CD4-positive, alpha-beta T cell treated with Interleukin-4 for 4 hours (primary cell): Measurements from ENCODE around the gene MBP.
"Not testable (repeated sequence)": the region's sequence is repeated elsewhere in the genome, so short reads cannot be mapped to it uniquely, and the experiment has no call there.

Source experiments
- DNase-seq: peaks from one replicate; pipeline ENCODE4 v3.0.0-alpha.2; 2020

The MBP gene

DNA sequence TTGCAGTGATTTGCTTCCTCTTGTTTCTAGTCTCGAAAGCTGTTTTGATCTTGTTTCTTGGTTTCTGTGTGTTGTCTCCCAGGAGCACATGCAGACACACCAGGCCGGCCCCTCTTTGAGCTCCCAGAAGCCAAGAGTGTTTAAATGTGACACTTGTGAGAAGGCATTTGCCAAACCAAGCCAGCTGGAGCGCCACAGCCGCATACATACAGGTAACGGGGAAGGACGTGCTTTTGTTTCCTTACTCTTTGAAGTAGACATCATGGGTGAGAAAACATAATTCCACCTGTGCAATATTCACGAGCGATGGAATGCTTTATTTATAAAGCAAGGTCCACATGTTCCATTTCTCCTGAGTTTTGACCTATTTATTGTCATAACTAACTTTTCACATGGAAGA, 173.0 kb downstream of the MBP start:
- no peak for DNase-seq

- no peak for DNase-seq
These were observed 173.8 kb downstream of the MBP start for GRCh38 chr18:76958692-76959341.

- no peak for DNase-seq
These were observed 174.9 kb downstream of the MBP start for GRCh38 chr18:76957384-76958355.

DNA sequence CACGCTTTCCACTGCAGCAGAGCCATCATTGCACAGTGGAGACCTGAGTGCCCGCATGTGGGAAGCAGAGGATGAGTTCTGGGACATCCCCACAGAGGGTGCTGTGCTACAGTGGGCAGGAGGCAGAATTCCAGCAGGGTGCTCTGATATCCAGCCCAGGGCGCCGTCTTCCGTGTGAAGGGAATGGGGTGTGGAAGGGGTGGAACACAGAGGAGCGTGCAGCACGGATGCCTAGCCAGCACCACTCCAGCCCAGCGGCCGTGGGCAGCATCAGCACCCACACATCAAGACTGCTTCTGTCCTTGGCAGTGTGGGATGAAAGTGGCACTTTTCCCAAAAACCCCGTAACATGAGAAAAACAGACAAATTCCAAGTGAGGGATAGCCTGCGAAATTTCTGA, 175.9 kb downstream of the MBP start:
- no peak for DNase-seq

GRCh38 chr18:76955524-76956170, 176.9 kb downstream of the MBP start:
- DNase-seq: no peak

GRCh38 chr18:76953583-76954233, 178.9 kb downstream of the MBP start:
- DNase-seq: no peak

GRCh38 chr18:76953156-76953555, 179.4 kb downstream of the MBP start:
- no peak for DNase-seq

DNA sequence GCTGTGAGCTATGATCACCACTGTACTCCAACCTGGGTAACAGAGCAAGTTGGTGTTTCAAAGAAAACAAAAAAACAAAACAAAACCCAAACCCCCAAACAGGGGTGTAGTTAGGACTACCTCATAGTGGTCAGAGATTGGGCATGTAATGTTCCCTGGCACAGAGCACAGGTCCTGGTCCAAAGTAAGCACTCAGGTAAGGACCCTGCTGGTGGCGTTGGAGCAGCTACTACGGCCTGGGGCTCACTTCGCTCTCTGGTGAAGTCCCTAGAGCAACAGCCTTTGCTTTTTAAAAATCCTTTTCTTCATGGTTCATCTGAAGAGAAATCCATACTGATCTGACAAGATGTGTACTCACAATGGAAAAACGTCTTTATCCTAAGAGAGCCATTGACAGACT, 179.8 kb downstream of the MBP start:
- DNase-seq: no peak

GRCh38 chr18:76951456-76952247, 180.9 kb downstream of the MBP start:
- no peak for DNase-seq

- no peak for DNase-seq
These were observed 184.2 kb downstream of the MBP start for GRCh38 chr18:76948345-76948744.

GRCh38 chr18:76944346-76944745, 188.2 kb downstream of the MBP start:
- not testable (repeated sequence) for DNase-seq

DNA sequence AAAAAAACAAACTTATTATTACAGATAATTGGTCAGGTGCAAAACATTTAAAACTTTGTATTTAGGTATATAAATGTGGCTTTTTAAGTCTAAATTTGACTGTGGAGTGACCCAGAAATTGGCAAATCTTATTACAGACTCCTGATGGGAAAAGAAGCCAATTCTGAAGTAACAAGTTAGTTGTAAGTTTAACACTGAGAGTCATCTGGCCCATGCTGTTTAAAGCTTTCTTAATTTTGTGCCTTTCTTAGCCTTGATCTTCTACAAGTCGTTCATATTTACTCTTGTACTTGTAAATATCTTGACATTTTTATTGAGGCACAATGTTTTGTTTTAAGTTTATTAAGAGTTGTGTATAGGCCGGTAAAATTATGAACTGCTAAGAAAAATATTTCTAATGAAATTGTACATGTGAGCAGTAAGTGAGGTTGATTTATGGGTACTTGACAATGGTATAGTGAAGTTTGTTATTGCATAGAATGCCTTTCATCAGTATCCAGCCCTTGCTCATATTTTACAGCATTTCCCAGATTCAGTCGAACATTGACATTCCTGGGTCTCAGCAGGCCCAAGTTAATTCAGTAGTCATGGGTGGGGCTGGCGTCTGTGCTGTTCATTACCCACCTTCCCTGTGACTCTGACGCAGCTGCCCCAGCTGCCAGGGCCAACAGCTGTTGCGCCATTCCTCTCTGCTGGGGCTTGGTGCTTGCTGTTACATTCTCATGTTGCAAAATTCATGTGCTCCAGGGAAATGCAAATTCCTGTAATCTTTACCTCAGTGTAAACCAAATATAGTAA, 188.8 kb downstream of the MBP start:
- DNase-seq: no peak

DNA sequence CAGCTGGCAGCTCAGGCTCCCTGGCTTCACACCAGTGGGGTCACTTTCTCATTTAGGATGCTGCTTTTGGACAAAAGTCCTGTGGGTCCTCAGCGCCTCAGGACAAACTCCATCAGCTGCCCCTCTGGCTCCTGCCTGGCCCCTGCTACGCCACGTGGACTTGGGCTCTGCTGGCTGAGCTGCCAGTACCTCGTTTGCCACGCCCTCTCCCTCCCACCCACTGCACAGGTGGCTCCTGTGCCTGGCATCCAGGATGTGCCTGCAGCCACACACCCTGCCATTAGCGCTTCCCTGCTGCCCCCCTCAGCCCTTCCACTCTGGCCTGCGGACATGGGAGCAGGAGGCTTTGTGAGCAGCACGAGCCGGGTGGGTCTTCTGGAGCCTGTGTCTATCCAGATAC, 191.3 kb downstream of the MBP start:
- DNase-seq: no peak

GRCh38 chr18:76938619-76939018, 194.0 kb downstream of the MBP start:
- no peak for DNase-seq

- no peak for DNase-seq
These were observed 195.0 kb downstream of the MBP start for GRCh38 chr18:76937597-76937996.

DNA sequence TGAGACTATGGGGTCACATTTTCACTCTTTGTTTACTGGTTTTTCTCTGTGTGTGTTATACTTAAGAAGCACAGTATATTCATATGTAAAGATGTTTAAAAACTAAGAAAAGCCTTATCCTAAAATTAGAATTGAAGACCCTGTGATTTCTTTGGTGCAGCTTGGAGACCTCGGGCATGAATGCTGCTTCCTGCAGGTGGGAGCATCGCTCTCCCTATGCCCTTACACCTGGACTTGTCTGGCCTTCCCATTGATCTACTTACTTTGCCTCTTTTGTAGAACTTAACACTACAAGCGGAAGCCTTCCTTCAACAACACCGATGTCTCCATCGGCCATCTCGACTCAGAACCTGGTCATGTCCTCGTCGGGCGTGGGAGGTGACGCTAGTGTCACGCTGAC, 195.7 kb downstream of the MBP start:
- no peak for DNase-seq

DNA sequence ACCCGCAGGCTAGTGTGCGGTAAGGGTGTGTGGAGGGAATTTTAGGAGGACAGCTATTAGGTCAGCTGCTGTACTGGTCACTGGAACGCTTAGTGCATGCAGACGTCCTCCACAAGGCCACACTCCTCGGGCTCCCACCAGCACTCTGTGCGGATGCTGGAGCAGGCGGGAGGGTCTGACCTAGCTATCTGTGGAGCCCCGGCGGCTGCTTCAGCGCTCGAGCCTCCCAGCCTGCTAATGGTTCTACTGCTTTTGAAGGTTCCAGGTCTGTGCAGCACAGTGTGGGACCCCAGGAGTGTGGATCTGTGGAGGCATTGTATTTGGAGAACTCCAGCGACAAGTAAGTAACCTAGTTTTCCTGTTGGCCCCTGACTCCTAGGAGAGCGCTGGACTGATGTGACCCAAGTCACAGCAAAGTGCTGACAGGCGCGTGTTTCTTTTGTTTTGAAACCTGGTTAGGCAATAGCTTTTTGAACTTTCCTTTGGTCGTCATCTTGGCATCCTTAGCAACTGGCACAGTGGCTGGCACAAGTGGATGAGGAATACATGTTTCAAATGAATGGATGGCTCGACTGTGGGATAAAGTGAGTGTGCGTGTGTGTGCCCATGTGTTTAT, 196.8 kb downstream of the MBP start:
- DNase-seq: no peak

DNA sequence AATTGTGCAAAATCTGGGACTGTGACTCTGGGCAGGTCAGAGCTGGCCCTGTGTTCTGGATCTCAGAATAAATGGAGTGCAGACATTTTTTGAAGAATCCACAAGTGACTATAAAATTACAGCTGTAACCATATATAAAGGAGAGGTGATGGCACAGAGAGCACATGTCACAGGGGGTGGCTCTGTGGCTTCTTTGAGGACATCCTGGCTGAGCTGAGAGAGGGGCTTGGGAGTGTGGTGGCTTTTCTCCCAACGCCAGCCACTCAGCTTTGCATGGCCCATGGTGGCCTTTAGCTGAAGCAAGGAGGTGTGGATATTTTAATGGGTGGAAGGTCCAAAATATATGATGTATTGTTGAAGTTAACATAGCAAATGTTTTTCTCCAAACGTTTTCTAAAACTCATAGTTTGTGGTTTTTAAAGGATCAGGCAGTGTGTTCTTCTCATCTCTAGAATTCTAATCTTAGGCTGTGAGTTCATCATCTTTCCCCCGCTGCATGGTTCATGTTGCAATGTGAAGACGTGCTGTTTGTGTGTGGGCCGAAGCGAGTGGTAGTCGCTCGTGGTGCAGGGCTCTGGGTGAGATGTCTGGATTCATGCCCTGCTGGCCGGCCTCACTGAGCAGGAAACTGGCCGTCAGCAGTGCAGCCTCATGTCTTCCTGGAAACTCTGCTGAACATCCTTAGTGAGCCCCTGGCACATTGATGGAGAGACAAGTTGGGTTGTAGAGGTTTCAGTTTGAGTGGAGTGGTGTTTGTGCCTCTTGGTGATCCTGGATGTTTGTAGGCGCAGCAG, 200.4 kb downstream of the MBP start:
- DNase-seq: no peak

DNA sequence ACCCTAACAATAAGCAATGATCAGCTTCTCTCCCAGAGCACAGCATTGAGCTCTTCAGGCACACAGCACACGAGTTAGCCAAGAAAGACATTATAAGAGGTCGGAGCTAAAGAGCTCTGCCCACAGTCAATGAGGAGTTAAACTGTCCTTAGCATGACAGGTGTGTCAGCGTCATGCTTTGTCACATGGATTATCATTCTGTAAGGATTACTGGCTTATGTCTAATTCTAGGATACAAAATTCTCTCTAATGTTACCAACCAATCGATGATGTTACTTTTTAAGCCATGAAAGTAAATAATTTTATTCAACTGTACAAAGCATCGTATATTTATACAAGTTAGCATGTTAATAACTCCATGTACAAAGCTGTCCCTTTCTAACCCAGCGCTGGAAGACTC, 201.4 kb downstream of the MBP start:
- DNase-seq: no peak
